CD4-positive, CD25-positive, alpha-beta regulatory T cell (primary cell): ENCODE data around the gene RPN1. TPM values are rescaled to one million over a fixed set of nuclear protein-coding genes. Genes with fewer than 3 reads are reported as not detected.

ENCODE experiments used
- ATAC-seq, 2 donors: fragments of 150-1000 bp; cut with Tn5 transposase; one replicate each; pipeline ENCODE4 v1.10.0; 2021; ENCODE audit warnings: low read depth in 2 of 2, moderate number of reproducible peaks in 2 of 2, moderate library complexity in 1 of 2
- DNase-seq, 3 donors: peaks; one replicate each; pipeline versions ENCODE4 v3.0.0 to v3.0.0-alpha.2; 2012 to 2022; ENCODE audit warnings: mixed read lengths in 1 of 3
- H3K27ac ChIP-seq: one replicate; pipeline ENCODE4 v1.7.0; 2013; ENCODE audit warnings: mild to moderate bottlenecking, low read length; ENCODE audit not compliant: insufficient read depth, poor library complexity, severe bottlenecking
- H3K27me3 ChIP-seq: one replicate; pipeline ENCODE4 v1.7.0; 2013; ENCODE audit warnings: low read length; ENCODE audit not compliant: control insufficient read depth, insufficient read depth
- H3K36me3 ChIP-seq: one replicate; pipeline ENCODE4 v1.7.0; 2013; ENCODE audit warnings: mild to moderate bottlenecking, low read length, moderate library complexity; ENCODE audit not compliant: control insufficient read depth, insufficient read depth
- H3K4me1 ChIP-seq: 2 replicates; pipeline ENCODE4 v1.7.0; 2013; ENCODE audit warnings: mild to moderate bottlenecking, low read length; ENCODE audit not compliant: insufficient read depth, control insufficient read depth, poor library complexity, severe bottlenecking
- H3K4me3 ChIP-seq: one replicate; pipeline ENCODE4 v1.7.0; 2013; ENCODE audit warnings: low read depth, mild to moderate bottlenecking, low read length, moderate library complexity
- H3K9me3 ChIP-seq, 2 experiments: 1 replicate in 1 of 2; 2 replicates in 1 of 2; pipeline ENCODE4 v1.7.0; 2013; ENCODE audit warnings: low read length in 2 of 2, mild to moderate bottlenecking in 1 of 2, moderate library complexity in 1 of 2; ENCODE audit not compliant: control insufficient read depth in 2 of 2
- H3K27ac Mint-ChIP-seq, 3 donors: one replicate each; pipeline ENCODE4 v1.8.0; 2020 to 2022; ENCODE audit warnings: mild to moderate bottlenecking in 3 of 3, mixed read lengths in 3 of 3, moderate library complexity in 2 of 3
- H3K27me3 Mint-ChIP-seq: one replicate; pipeline ENCODE4 v1.8.0; 2022; ENCODE audit warnings: mild to moderate bottlenecking, mixed read lengths
- H3K36me3 Mint-ChIP-seq: one replicate; pipeline ENCODE4 v1.8.0; 2020; ENCODE audit warnings: mixed read lengths
- H3K4me1 Mint-ChIP-seq, 4 donors: one replicate each; pipeline ENCODE4 v1.8.0; 2020 to 2022; ENCODE audit warnings: mixed read lengths in 4 of 4, mild to moderate bottlenecking in 1 of 4
- H3K4me3 Mint-ChIP-seq, 4 donors: one replicate each; pipeline ENCODE4 v1.8.0; 2020 to 2022; ENCODE audit warnings: mild to moderate bottlenecking in 4 of 4, mixed read lengths in 4 of 4, moderate library complexity in 3 of 4
- H3K9me3 Mint-ChIP-seq, 7 donors: one replicate each; pipeline ENCODE4 v1.8.0; 2020 to 2022; ENCODE audit warnings: mixed read lengths in 7 of 7, mild to moderate bottlenecking in 3 of 7, moderate library complexity in 2 of 7
- polyA plus RNA-seq, 4 donors: library from polyadenylated mRNA; unstranded; fragments of 300-500 nt; fragmentation: Illumina TruSeq; gene quantifications; one replicate each; pipeline ENCODE4 v1.2.3, GENCODE V29; 2021
- total RNA-seq: library from RNA; stranded (reverse); gene quantifications from one replicate; pipeline ENCODE4 v1.2.3, GENCODE V29; 2022

Gene RPN1
- total and polyA plus RNA-seq, 5 donors from 2014 or later, result 94.4 to 283 (median 248) TPM

DNA sequence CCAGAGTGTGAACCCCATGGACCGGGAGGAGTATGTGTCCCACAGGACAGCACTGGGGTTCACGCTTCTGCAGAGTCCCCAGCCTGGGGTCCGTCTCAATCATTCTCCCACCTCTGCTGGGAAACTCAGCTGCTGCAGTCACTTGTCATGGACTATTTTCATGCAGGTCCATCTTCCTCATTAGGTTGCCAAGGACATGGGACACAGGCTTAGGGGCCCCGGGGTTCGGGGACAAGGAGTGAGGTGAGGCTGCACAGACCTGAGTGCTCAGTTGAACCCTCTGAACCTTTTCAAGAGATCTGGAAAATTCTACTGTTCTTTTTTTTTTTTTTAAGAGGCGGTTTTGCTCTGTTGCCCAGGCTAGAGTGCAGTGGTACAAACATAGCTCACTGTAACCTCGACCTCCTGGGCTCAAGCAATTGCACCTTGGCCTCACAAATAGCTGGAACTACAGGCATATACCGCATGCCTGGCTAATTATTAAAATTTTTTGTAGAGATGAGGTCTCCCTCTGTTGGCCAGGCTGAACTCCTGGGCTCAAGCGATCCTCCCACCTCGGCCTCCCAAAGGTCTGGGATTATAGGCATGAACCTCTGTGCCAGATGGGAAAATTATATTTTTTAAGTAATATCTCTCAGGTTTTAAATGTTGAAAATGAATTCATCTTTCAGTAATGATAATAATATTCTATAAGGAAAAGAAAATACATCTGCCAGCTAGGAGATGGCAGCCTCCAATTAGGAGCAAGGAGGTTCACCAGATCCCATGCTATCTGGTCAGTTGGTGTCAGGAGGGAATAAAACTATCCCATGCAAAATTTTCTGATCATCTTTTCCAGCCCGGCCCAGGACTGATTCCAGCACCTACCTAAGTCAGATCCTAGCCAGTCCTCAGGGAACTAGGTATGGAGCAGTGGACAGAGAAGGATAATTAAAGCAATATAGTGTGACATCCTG lies 45.2 kb downstream of the RPN1 start:
- Histone ChIP-seq H3K27ac (no peak overlapping the region), H3K27me3 (no peaks in the 10 kb centered on the region), H3K36me3 (no peaks in the 10 kb centered on the region), H3K4me3 (no peak overlapping the region), H3K9me3 (no peaks in the 10 kb centered on the region), H3K4me1 (peaks cover 6% of the 10 kb centered on the region)
- no peak for DNase-seq
- ATAC-seq, result no peak
- Mint-ChIP-seq H3K36me3 (no peaks in the 10 kb centered on the region), H3K27me3 (peaks cover 5% of the 10 kb centered on the region), H3K9me3 (no peaks in the 10 kb centered on the region), H3K27ac (no peak overlapping the region), H3K4me1 (no peaks in the 10 kb centered on the region), H3K4me3 (no peak overlapping the region)

DNA sequence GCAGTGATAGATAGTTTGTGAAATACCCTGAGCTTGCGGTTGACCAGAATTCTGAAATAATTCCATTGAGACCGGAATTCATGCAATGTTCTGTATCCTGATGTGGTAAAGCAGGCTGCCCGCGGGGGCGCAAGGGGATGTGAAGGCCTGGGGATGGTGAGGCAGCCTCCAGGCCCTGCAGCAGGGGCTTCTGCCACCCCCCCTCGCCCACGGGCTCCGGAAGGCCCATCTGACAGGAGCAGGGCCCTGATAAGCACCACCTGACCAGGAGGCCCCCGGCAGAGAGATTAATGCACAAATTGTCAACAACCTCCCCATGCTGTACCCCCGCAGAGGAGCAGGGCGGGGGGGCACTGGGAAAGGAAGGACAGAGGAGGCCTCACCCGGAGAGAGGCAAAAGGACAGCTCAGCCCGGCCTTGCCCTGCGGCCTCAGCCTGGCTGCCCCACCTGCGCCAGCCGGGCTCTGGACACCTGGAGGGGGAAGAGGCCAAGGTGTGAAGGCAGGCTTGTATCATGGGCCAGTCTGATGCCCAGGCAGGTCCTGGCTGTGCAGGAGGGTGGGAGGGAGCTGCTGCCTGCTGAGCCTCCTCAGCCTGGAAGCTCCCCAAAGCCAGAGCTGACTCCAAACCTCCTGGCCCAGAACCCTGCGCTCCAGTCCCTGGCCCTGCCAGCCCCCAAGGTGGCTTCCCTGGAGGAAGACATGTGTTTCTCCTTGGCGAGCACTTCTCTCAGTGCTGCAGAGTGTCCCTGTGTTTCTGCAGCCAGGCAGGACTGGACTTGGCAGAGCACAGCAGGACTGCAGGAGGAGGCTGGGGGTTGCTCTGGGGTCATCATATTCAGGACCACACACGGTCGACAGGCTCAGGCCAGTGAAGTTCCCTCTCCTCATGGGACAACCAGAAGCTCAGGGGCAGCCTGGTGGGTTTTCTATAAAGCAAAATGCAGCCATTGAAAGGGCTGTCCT lies 46.5 kb downstream of the RPN1 start:
- no peak overlapping the region for H3K27ac Mint-ChIP-seq
- no peaks in the 10 kb centered on the region for H3K9me3 Mint-ChIP-seq
- H3K4me3 Mint-ChIP-seq, result no peak overlapping the region
- Histone ChIP-seq H3K4me1 (peaks cover 6% of the 10 kb centered on the region), H3K4me3 (no peak overlapping the region), H3K27me3 (no peaks in the 10 kb centered on the region), H3K36me3 (no peaks in the 10 kb centered on the region), H3K27ac (no peak overlapping the region), H3K9me3 (no peaks in the 10 kb centered on the region)
- DNase-seq, result no peak
- no peaks in the 10 kb centered on the region for H3K4me1 Mint-ChIP-seq
- peaks cover 5% of the 10 kb centered on the region for H3K27me3 Mint-ChIP-seq
- no peaks in the 10 kb centered on the region for H3K36me3 Mint-ChIP-seq
- ATAC-seq, result no peak

DNA sequence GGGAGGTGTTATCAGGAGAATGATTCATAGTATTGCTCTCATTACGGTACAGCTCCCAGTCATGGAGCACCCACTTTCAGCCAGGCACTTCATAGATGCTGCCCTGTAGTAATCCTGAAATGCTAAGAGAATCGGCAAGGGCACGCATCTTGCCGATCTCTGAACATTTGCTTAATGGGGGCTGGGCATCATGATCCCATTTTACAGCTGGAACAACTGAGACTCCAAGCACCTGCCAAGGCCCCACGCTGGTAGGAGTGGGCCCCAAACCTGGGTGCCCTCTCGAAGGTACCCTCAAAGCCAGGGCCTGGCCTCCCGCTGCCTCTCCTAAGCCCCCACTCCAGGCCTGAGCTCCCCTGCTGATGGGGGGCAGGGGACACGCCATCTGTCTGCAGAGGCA lies 47.3 kb downstream of the RPN1 start:
- H3K27ac Mint-ChIP-seq, result no peak overlapping the region

DNA sequence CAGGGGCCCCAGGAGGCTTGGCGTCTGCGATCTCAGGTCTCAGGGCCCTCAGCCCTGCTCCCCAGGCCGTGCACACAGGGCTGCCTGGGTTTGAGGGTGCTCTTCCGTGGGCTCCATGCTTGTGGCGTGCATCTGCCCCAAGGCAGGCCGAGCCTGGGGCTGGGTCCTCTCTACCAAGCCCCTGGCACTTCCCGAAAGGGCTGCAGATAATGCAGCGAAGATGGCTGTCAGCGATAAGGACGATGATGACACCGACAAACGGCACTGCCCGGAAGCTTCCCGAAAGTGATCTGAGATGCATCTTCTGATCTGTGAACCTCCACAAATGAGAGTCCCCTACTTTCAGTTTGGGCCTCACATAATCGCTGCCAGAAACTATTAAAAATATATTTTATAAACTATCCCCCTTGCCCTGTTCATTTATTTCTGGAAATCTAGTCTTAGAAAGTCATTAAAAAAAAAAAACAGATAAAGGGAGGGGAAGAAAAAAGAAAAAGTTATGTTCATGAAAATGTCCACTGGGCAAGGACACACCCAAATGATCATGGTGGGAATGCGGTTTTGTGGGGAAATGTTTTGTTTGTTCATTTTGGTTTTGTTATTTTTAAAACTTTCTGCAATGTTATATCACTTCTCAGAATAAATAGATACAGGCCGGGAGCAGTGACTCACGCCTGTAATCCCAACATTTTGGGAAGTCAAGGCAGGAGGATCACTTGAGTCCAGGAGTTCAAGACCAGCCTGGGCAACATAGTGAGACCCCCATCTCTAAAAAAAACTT lies 51.5 kb downstream of the RPN1 start:
- H3K9me3 Mint-ChIP-seq, result no peaks in the 10 kb centered on the region
- H3K27me3 Mint-ChIP-seq, result no peaks in the 10 kb centered on the region
- H3K27me3 ChIP-seq, result no peaks in the 10 kb centered on the region
- H3K4me1 Mint-ChIP-seq, result peaks cover 0 to 6% (median 2%) of the 10 kb centered on the region in 4 donors
- DNase-seq (no peak), ATAC-seq (no peak)
- H3K9me3 ChIP-seq, result no peaks in the 10 kb centered on the region
- H3K27ac Mint-ChIP-seq, result no peak overlapping the region
- no peak overlapping the region for H3K4me3 ChIP-seq
- no peaks in the 10 kb centered on the region for H3K36me3 ChIP-seq
- H3K36me3 Mint-ChIP-seq, result no peaks in the 10 kb centered on the region
- H3K4me3 Mint-ChIP-seq, result no peak overlapping the region
- no peaks in the 10 kb centered on the region for H3K4me1 ChIP-seq
- H3K27ac ChIP-seq, result no peak overlapping the region

More for the DNA sequence above, 47.3 kb downstream of the RPN1 start:
- no peak for ATAC-seq
- no peak for DNase-seq
- Histone ChIP-seq H3K27ac (no peak overlapping the region), H3K36me3 (no peaks in the 10 kb centered on the region), H3K27me3 (no peaks in the 10 kb centered on the region), H3K4me3 (no peak overlapping the region), H3K4me1 (peaks cover 6% of the 10 kb centered on the region), H3K9me3 (no peaks in the 10 kb centered on the region)
- Mint-ChIP-seq H3K27me3 (peaks cover 5% of the 10 kb centered on the region), H3K36me3 (no peaks in the 10 kb centered on the region), H3K4me1 (no peaks in the 10 kb centered on the region), H3K4me3 (no peak overlapping the region), H3K9me3 (no peaks in the 10 kb centered on the region)

DNA sequence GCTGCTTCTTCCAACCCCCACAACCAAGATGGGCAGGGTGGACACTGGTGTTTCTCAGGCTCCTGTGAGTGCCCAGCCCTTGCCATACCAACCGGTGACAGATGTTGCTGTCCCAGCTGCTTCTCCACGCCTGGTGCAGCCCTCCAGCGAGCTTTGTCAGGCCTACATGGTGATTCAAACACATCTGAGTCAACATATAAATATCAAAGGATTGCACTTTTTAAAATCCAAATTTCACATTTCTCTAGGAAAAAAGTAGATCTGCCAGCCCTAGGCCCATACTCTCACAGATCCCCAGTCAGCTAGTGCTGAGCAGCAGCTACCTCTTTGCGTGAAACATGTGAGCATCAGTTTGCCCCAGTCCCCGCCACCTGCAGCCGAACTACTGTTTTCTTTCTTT lies 52.7 kb downstream of the RPN1 start:
- Mint-ChIP-seq H3K27me3 (peaks cover 2% of the 10 kb centered on the region), H3K27ac (no peak overlapping the region), H3K9me3 (no peaks in the 10 kb centered on the region), H3K4me3 (no peak overlapping the region), H3K36me3 (no peaks in the 10 kb centered on the region), H3K4me1 (peaks cover 0 to 6% (median 2%) of the 10 kb centered on the region in 4 donors)
- ATAC-seq (no peak), DNase-seq (no peak)
- Histone ChIP-seq H3K4me3 (no peak overlapping the region), H3K36me3 (no peaks in the 10 kb centered on the region), H3K4me1 (no peaks in the 10 kb centered on the region), H3K9me3 (no peaks in the 10 kb centered on the region), H3K27ac (no peak overlapping the region), H3K27me3 (no peaks in the 10 kb centered on the region)

DNA sequence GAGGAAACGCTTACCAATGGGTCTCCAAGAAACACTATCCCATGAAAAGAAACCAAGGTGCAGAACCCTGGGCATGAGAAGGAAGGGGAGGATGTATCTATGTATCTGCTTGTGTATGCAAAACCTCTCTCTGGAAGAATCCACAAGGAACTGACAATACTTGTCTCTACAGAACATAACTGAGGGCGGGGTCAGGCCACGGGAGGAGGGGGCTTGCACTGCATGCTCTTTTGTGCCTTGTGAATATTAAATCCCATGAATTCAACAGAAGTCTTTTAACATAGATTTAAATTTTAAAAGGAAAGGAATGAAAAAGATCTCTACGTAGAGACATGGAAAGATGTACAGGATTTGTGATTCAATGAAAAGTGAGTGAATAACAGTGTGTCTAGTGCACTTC lies 57.8 kb downstream of the RPN1 start:
- Histone ChIP-seq H3K9me3 (peaks cover 0 to 2% of the 10 kb centered on the region in 2 experiments), H3K36me3 (no peaks in the 10 kb centered on the region), H3K4me3 (no peak overlapping the region), H3K27ac (no peak overlapping the region), H3K27me3 (no peaks in the 10 kb centered on the region), H3K4me1 (no peaks in the 10 kb centered on the region)
- Mint-ChIP-seq H3K36me3 (no peaks in the 10 kb centered on the region), H3K27me3 (peaks cover 4% of the 10 kb centered on the region), H3K27ac (no peak overlapping the region), H3K4me3 (no peak overlapping the region), H3K9me3 (no peaks in the 10 kb centered on the region), H3K4me1 (peaks cover 0 to 25% (median 10%) of the 10 kb centered on the region in 4 donors)
- no peak for DNase-seq
- no peak for ATAC-seq

DNA sequence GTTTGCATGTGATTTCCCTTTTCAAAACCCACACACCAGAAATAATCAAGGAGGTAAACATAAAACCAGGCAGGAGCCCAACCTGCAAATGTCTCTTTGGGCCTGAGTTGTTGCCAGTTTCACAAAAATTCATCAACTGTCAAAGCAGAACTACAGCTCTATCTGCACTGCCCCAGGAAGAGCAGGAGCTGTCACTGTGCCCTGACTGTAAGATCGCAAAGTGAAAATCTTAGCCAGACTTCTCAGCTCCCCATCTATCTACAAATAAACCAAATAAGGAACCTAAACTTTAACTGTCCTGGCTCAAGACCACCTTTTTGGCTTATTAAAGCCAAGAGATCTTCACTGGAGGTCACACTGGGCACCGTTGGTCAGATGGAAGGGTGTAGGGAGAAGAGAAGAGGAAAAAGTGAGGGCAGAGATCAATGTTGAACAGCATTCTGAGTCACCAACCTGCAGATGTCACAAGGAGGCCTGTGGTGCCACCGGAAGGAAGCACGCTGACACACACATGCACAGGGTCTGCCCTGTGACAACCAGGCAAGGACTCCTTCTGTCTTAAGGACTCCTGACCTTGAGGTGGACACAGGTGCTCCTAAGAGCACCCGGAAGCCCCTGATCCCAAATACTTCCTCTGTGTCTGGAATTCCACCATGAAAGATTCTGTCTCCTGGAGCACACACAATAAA lies 58.7 kb downstream of the RPN1 start:
- H3K4me3 Mint-ChIP-seq, result peak overlapping the region in 1 of 4 donors; percentile 36
- H3K4me3 ChIP-seq, result no peak overlapping the region
- H3K36me3 Mint-ChIP-seq, result no peaks in the 10 kb centered on the region
- ATAC-seq (peak; percentile 60 to 65), DNase-seq (peak in 1 of 3 donors; percentile 23)
- peaks cover 0 to 2% of the 10 kb centered on the region in 2 experiments for H3K9me3 ChIP-seq
- H3K27ac ChIP-seq, result no peak overlapping the region
- no peaks in the 10 kb centered on the region for H3K9me3 Mint-ChIP-seq
- peak overlapping the region in 2 of 3 donors; percentile 27 to 64 for H3K27ac Mint-ChIP-seq
- no peaks in the 10 kb centered on the region for H3K4me1 ChIP-seq
- peaks cover 4% of the 10 kb centered on the region for H3K27me3 Mint-ChIP-seq
- no peaks in the 10 kb centered on the region for H3K36me3 ChIP-seq
- H3K27me3 ChIP-seq, result no peaks in the 10 kb centered on the region
- peaks cover 0 to 32% (median 14%) of the 10 kb centered on the region in 4 donors for H3K4me1 Mint-ChIP-seq
